ENCODE results near the gene ABCD1. TPM values are rescaled to one million over a fixed set of nuclear protein-coding genes. Genes with fewer than 3 reads are reported as not detected.
"Not testable (repeated sequence)": the region's sequence is repeated elsewhere in the genome, so short reads cannot be mapped to it uniquely, and the experiment has no call there.

The ABCD1 gene
- total and polyA plus RNA-seq, 7 donors: 1.8 to 21.3 (median 12.8) TPM

DNA sequence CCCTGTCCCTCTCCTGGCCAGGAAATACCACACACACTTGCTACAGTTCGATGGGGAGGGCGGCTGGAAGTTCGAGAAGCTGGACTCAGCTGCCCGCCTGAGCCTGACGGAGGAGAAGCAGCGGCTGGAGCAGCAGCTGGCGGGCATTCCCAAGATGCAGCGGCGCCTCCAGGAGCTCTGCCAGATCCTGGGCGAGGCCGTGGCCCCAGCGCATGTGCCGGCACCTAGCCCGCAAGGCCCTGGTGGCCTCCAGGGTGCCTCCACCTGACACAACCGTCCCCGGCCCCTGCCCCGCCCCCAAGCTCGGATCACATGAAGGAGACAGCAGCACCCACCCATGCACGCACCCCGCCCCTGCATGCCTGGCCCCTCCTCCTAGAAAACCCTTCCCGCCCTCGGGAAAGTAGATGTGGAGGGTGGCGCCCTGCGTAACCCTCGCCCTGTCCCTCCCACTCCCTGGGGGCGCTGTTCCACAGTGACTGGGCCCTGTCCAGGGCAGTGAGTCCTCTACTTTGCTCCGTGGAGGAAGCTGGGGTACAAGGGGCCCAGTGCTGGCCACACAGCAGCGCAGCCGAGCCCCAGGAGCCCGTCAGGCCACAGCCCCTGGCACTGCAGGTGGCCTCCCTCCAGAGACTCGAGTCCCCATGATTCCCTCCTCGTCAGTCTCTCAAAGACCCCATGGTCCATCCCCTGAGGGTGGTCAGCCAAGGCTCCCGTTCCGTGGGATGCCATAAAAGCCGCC, 19.0 kb downstream of the ABCD1 start:
- peak; percentile 94 for DNase-seq
- TF ChIP-seq POLR2A (IDR thresholded peaks at IDR 0.05): peak in 1 of 2 donors; percentile 20
- TF ChIP-seq POLR2AphosphoS5 (IDR thresholded peaks at IDR 0.05): peak in 3 of 4 donors; percentile 8 to 55 (median 50)
- Histone ChIP-seq H3K27ac (peak overlapping the region; percentile 51 to 84 (median 82)), H3K4me3 (peak overlapping the region in 3 of 4 donors; percentile 16 to 31 (median 23)), H3K4me1 (peaks cover 0 to 16% (median 15%) of the 10 kb centered on the region in 4 donors)
- H3K9me3 ChIP-seq, H3K36me3 ChIP-seq, H3K27me3 ChIP-seq: not testable (repeated sequence)
- WGBS, 2 donors: 10 to 50% methylated on average over 31 to 35 of the region's 35 CpGs
- intact Hi-C loops (cut with DNase I): loop anchor here (2.0 kb wide), 1 partner anchor 17 kb away; no protein-coding TSS in a partner anchor

DNA sequence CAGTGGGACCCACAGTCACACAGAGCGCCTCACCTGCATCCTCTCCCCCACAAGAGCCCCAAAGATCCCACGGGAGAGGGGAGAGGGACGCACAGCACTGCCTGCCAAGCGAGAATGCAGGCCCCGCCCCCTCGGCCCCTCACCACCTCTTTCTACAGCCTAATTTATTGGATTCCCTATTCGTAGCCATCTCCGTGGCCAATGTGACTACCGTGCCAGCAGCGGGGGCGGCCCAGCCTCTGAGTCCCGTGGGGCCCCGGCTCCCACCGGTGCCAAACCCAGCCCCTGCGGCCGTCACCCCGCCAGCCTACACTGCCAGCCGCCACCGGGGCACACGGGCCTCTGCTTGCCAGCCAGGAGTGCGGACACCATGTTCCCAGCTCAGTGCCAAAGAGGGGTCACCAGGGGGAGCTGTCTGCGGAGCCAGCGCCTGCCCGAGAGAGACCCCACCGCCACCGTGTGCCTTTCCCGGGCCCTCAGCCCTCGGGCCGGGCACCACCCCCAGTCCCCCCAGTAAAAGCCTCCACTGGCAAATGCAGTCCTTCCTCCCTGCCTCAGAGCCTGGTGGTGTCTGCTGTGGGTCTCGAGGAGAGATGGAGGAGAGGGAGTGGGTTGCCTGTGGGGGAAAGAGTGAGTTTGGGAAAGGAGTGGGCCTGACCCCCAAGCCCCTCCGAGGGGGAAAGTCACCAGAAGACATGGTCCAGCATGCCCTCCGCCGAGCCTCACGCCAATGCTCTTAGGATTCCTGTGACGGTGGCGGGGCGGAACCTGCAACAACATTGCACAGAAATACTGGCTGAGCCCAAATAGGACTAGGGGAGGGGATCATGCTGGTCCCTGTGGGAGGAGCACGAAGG, 19.8 kb downstream of the ABCD1 start:
- no peaks in the 10 kb centered on the region for H3K27me3 ChIP-seq
- H3K4me1 ChIP-seq: peaks cover 0 to 16% (median 15%) of the 10 kb centered on the region in 4 donors
- peak in 1 of 4 donors; percentile 24 for TF ChIP-seq POLR2AphosphoS5 (IDR thresholded peaks at IDR 0.05)
- TF ChIP-seq, protein P1, sequence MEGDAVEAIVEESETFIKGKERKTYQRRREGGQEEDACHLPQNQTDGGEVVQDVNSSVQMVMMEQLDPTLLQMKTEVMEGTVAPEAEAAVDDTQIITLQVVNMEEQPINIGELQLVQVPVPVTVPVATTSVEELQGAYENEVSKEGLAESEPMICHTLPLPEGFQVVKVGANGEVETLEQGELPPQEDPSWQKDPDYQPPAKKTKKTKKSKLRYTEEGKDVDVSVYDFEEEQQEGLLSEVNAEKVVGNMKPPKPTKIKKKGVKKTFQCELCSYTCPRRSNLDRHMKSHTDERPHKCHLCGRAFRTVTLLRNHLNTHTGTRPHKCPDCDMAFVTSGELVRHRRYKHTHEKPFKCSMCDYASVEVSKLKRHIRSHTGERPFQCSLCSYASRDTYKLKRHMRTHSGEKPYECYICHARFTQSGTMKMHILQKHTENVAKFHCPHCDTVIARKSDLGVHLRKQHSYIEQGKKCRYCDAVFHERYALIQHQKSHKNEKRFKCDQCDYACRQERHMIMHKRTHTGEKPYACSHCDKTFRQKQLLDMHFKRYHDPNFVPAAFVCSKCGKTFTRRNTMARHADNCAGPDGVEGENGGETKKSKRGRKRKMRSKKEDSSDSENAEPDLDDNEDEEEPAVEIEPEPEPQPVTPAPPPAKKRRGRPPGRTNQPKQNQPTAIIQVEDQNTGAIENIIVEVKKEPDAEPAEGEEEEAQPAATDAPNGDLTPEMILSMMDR (IDR thresholded peaks at IDR 0.05): no peak
- DNase-seq: peak; percentile 76
- no peaks in the 10 kb centered on the region for H3K9me3 ChIP-seq
- peak overlapping the region; percentile 51 to 84 (median 82) for H3K27ac ChIP-seq
- peak overlapping the region in 3 of 4 donors; percentile 16 to 31 (median 23) for H3K4me3 ChIP-seq
- intact Hi-C loops (cut with DNase I): no loop called here
- H3K36me3 ChIP-seq: peaks cover 0 to 3% (median 0%) of the 10 kb centered on the region in 4 donors
- WGBS, 2 donors: 6 to 12% methylated on average over 38 of the region's 38 CpGs

DNA sequence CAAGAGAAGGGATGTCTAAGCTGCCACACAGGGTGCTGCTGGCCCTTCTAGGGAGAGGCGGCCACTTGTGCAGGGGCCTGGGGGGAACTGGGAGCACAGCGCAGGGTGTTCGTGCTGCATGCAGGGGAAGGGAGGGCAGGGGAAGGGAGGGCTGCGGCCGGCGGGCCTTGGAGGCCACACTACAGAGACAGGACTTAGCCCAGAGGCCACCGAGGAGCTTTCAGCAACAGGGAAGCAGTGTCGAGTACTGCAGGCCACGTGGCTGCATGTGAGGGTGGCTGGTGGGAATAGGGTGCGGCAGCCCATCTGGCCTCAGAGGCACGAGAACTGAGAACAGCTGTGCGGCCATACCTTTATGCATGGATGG, 20.4 kb downstream of the ABCD1 start:
- H3K27me3 ChIP-seq; intact Hi-C loops (cut with DNase I); H3K4me3 ChIP-seq; H3K36me3 ChIP-seq; H3K9me3 ChIP-seq; DNase-seq: not testable (repeated sequence)
- Histone ChIP-seq H3K4me1 (peaks cover 0 to 16% (median 15%) of the 10 kb centered on the region in 4 donors), H3K27ac (peak overlapping the region in 3 of 4 donors; percentile 28 to 84 (median 82))
- WGBS, 2 donors: 18 to 27% methylated on average over 12 of the region's 12 CpGs

DNA sequence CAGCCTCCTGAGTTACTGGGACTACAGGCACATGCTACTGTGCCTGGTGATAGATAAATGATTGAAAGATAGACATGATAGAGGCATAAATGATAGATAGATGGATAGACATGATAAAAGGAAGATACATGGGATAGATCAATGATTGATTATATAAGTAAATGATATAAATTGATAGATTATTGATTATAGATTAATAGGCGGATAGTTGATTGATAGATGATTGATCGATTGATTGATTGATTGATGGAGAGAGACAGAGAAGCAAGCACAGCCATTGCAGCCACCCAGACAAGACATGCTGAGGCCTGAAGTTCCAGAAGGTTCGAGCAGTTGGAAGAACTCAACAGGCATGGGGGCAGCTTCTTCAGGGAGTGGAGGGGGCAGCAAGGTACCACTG, 21.7 kb downstream of the ABCD1 start:
- intact Hi-C loops (cut with DNase I): no loop called here
- DNase-seq: no peak
- TF ChIP-seq, protein P1 (IDR thresholded peaks at IDR 0.05): no peak
- TF ChIP-seq EP300 (IDR thresholded peaks at IDR 0.05) (no peak), POLR2AphosphoS5 (IDR thresholded peaks at IDR 0.05) (no peak), POLR2A (IDR thresholded peaks at IDR 0.05) (no peak)
- Histone ChIP-seq H3K36me3 (no peaks in the 10 kb centered on the region), H3K27me3 (no peaks in the 10 kb centered on the region), H3K4me1 (peaks cover 0 to 16% (median 15%) of the 10 kb centered on the region in 4 donors), H3K9me3 (no peaks in the 10 kb centered on the region), H3K27ac (no peak overlapping the region), H3K4me3 (no peak overlapping the region)
- WGBS, 2 donors: 91 to 95% methylated on average over 3 of the region's 3 CpGs

DNA sequence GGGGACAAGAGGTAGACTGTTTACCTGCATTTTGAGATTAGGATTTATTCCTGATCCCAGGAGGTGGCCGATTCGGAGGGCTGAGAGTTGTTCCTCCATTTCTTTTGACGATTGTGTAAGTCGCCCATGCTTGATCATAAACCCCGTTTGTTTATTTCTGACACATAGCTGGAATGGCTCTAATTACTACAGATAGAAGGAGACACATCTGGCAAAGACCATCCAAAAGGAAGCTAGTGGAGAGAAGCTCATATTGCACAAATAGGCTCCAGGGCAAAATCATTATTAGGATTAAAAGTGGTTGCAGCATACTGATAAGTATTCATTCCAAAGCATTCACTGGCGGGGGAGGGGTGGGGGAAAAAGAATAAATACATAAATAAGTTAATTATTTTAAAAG, 22.3 kb downstream of the ABCD1 start:
- H3K4me1 ChIP-seq: peaks cover 0 to 16% (median 15%) of the 10 kb centered on the region in 4 donors
- intact Hi-C loops (cut with DNase I); H3K9me3 ChIP-seq; H3K27ac ChIP-seq; DNase-seq; H3K4me3 ChIP-seq; H3K36me3 ChIP-seq; H3K27me3 ChIP-seq: not testable (repeated sequence)
- WGBS, 2 donors: 63 to 77% methylated on average over 6 of the region's 6 CpGs

DNA sequence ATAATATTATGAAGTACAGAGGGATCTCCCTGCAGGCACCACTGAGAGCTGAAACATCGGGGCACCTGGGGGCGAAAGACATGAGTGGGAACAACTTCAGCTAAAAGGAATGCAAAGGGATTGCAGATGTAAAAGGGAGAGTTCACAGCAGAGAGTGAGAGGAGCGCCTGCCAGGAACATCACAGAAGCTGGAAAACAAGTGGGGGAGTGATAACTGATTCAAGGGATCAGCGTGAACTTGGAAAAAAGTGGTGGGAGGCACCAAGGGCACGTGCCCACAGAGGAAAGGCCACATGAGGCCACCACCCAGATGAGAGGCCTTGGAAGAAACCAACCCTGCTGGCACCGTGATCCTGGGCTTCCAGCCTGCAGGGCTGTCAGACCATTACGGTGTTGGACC, 24.4 kb downstream of the ABCD1 start:
- H3K27ac ChIP-seq; H3K27me3 ChIP-seq; intact Hi-C loops (cut with DNase I); H3K36me3 ChIP-seq; H3K4me3 ChIP-seq; H3K9me3 ChIP-seq; DNase-seq; H3K4me1 ChIP-seq: not testable (repeated sequence)
- 89 to 90% methylated on average over 7 of the region's 7 CpGs for WGBS, 2 donors
